ENCODE measurements around the gene PITPNC1.

Gene PITPNC1

GRCh38 chr17:67449065-67449464 is 72.0 kb downstream of the PITPNC1 start:
- TF ChIP-seq JUND (IDR thresholded peaks at IDR 0.05; ENCODE audit: low read depth), result no peak
- DNase-seq (ENCODE audit: low read depth in 1 of 2, low spot score in 1 of 2), result no peak
- in situ Hi-C loops (cut with HindIII; ENCODE audit: low pct_unique_long_range_greater_than_20kb, low sequenced_read_pairs), result no loop called here

- in situ Hi-C loops (cut with HindIII; ENCODE audit: low pct_unique_long_range_greater_than_20kb, low sequenced_read_pairs), result no loop called here
- no peak for TF ChIP-seq JUND (IDR thresholded peaks at IDR 0.05; ENCODE audit: low read depth)
- no peak for DNase-seq (ENCODE audit: low read depth in 1 of 2, low spot score in 1 of 2)
These were observed 73.0 kb downstream of the PITPNC1 start for GRCh38 chr17:67449845-67450755.

- in situ Hi-C loops (cut with HindIII; ENCODE audit: low pct_unique_long_range_greater_than_20kb, low sequenced_read_pairs), result no loop called here
- TF ChIP-seq JUND (IDR thresholded peaks at IDR 0.05; ENCODE audit: low read depth), result no peak
- no peak for DNase-seq (ENCODE audit: low read depth in 1 of 2, low spot score in 1 of 2)
These were observed 75.8 kb downstream of the PITPNC1 start for GRCh38 chr17:67452681-67453554.

- DNase-seq (ENCODE audit: low read depth in 1 of 2, low spot score in 1 of 2), result no peak
- in situ Hi-C loops (cut with HindIII; ENCODE audit: low pct_unique_long_range_greater_than_20kb, low sequenced_read_pairs), result no loop called here
- TF ChIP-seq JUND (IDR thresholded peaks at IDR 0.05; ENCODE audit: low read depth), result no peak
These were observed 79.0 kb downstream of the PITPNC1 start for GRCh38 chr17:67456103-67456502.

- in situ Hi-C loops (cut with HindIII; ENCODE audit: low pct_unique_long_range_greater_than_20kb, low sequenced_read_pairs), result no loop called here
- TF ChIP-seq JUND (IDR thresholded peaks at IDR 0.05; ENCODE audit: low read depth), result no peak
- no peak for DNase-seq (ENCODE audit: low read depth in 1 of 2, low spot score in 1 of 2)
These were observed 79.8 kb downstream of the PITPNC1 start for GRCh38 chr17:67456889-67457288.

GRCh38 chr17:67458203-67458602 is 81.1 kb downstream of the PITPNC1 start:
- in situ Hi-C loops (cut with HindIII; ENCODE audit: low pct_unique_long_range_greater_than_20kb, low sequenced_read_pairs), result no loop called here
- no peak for DNase-seq (ENCODE audit: low read depth in 1 of 2, low spot score in 1 of 2)
- no peak for TF ChIP-seq JUND (IDR thresholded peaks at IDR 0.05; ENCODE audit: low read depth)

- in situ Hi-C loops (cut with HindIII; ENCODE audit: low pct_unique_long_range_greater_than_20kb, low sequenced_read_pairs), result no loop called here
- DNase-seq (ENCODE audit: low read depth in 1 of 2, low spot score in 1 of 2), result no peak
- TF ChIP-seq JUND (IDR thresholded peaks at IDR 0.05; ENCODE audit: low read depth), result no peak
These were observed 82.9 kb downstream of the PITPNC1 start for GRCh38 chr17:67459985-67460384.

- in situ Hi-C loops (cut with HindIII; ENCODE audit: low pct_unique_long_range_greater_than_20kb, low sequenced_read_pairs), result no loop called here
- DNase-seq (ENCODE audit: low read depth in 1 of 2, low spot score in 1 of 2), result no peak
- TF ChIP-seq JUND (IDR thresholded peaks at IDR 0.05; ENCODE audit: low read depth), result no peak
These were observed 84.2 kb downstream of the PITPNC1 start for GRCh38 chr17:67461228-67461780.

- in situ Hi-C loops (cut with HindIII; ENCODE audit: low pct_unique_long_range_greater_than_20kb, low sequenced_read_pairs), result no loop called here
These were observed 84.8 kb downstream of the PITPNC1 start for GRCh38 chr17:67461876-67462275.

GRCh38 chr17:67466251-67466796 is 89.2 kb downstream of the PITPNC1 start:
- no peak for DNase-seq (ENCODE audit: low read depth in 1 of 2, low spot score in 1 of 2)
- in situ Hi-C loops (cut with HindIII; ENCODE audit: low pct_unique_long_range_greater_than_20kb, low sequenced_read_pairs), result no loop called here
- TF ChIP-seq JUND (IDR thresholded peaks at IDR 0.05; ENCODE audit: low read depth), result no peak

More at GRCh38 chr17:67461876-67462275, 84.8 kb downstream of the PITPNC1 start:
- no peak for TF ChIP-seq JUND (IDR thresholded peaks at IDR 0.05; ENCODE audit: low read depth)
- DNase-seq (ENCODE audit: low read depth in 1 of 2, low spot score in 1 of 2), result no peak

- no peak for TF ChIP-seq JUND (IDR thresholded peaks at IDR 0.05; ENCODE audit: low read depth)
- no peak for DNase-seq (ENCODE audit: low read depth in 1 of 2, low spot score in 1 of 2)
- in situ Hi-C loops (cut with HindIII; ENCODE audit: low pct_unique_long_range_greater_than_20kb, low sequenced_read_pairs), result no loop called here
These were observed 90.7 kb downstream of the PITPNC1 start for GRCh38 chr17:67467500-67468455.

Data from T47D (cell line).